ENCODE results near the gene ST8SIA6.

ST8SIA6 gene

GRCh38 chr10:17430647-17431355 is 23.6 kb downstream of the ST8SIA6 start:
- TF ChIP-seq, protein P1, sequence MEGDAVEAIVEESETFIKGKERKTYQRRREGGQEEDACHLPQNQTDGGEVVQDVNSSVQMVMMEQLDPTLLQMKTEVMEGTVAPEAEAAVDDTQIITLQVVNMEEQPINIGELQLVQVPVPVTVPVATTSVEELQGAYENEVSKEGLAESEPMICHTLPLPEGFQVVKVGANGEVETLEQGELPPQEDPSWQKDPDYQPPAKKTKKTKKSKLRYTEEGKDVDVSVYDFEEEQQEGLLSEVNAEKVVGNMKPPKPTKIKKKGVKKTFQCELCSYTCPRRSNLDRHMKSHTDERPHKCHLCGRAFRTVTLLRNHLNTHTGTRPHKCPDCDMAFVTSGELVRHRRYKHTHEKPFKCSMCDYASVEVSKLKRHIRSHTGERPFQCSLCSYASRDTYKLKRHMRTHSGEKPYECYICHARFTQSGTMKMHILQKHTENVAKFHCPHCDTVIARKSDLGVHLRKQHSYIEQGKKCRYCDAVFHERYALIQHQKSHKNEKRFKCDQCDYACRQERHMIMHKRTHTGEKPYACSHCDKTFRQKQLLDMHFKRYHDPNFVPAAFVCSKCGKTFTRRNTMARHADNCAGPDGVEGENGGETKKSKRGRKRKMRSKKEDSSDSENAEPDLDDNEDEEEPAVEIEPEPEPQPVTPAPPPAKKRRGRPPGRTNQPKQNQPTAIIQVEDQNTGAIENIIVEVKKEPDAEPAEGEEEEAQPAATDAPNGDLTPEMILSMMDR (conservative IDR thresholded peaks at IDR 0.05) = peak; percentile 95
- H3K27ac ChIP-seq = no peak overlapping the region

DNA sequence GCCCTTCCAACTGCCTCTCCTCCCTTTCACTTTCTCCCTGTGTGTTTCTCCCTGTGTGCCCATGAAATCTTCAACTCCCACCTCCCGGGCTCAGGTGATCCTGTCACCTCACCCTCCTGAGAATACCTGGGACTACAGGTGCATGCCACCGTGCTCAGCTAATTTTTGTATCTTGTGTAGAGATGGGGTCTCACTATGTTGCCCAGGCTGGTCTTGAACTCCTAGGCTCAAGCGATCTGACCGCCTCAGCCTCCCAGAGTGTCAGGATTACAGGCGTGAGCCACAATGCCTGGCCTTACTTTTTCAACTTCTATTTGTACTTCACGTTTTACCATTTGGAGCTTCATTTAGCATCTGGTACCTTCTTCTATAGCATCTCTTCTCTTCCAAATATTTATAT is 24.9 kb downstream of the ST8SIA6 start:
- TF ChIP-seq, protein P1 (conservative IDR thresholded peaks at IDR 0.05) = no peak
- H3K27ac ChIP-seq = no peak overlapping the region

- TF ChIP-seq, protein P1 (conservative IDR thresholded peaks at IDR 0.05) = no peak
- no peak overlapping the region for H3K27ac ChIP-seq
These were observed 25.9 kb downstream of the ST8SIA6 start for GRCh38 chr10:17428351-17429097.

DNA sequence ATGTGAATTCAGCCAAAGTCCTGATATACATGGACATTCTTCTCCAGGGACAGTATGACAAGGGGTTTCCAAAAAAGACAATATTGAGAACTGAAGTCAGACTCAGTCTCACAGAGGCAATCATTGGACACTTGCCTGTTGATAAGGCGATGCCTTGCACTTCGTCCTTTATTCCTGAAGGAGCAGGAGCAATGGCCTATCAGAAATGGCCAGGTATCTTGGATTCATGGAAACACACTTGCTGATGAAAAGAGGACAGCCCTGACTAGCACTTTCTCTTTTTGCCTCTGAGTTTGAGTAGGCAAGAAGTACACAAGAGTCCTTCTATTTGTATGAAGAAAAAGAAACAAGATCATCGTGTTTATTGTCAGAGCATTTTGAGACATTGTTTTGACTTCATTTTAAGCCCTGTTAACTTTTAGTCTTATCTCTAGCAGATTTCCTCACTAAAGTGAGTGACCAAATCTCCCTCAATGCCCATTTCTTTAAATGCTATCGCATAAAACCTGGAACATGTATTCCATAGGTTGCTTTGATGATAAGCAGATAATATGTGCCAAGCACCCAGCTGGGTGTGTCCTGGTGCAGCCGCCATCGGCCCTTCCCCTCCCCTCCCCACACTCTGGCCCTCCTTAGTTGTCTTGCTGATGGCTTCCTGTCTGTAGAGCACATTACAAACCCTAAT is 26.6 kb downstream of the ST8SIA6 start:
- TF ChIP-seq, protein P1 (conservative IDR thresholded peaks at IDR 0.05) = no peak
- H3K27ac ChIP-seq = no peak overlapping the region

- no peak overlapping the region for H3K27ac ChIP-seq
- TF ChIP-seq, protein P1 (conservative IDR thresholded peaks at IDR 0.05) = no peak
These were observed 27.2 kb downstream of the ST8SIA6 start for GRCh38 chr10:17427201-17427600.

DNA sequence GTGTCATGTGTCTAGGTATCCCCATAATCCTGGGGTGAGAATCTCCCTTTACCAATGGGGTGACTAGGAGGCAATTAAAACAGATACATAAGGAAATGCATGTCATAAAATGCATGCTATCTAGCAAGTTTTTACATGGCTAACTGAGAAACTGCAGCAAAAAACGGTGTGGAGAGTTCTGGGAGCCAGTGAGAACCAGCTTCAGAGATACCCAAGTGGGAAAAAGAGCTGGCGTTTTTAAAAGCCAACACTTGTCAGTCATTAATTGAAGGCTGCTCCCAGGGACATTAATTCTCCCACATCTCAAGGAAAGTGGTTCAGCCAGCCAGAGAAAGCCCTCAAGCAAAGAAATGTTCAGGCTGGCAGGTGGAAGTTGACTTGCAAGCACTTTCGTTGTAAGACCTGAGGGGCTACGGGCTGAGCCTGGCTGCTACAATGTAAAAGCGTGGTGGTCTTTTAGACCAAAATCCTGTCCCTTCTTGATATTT is 28.1 kb downstream of the ST8SIA6 start:
- TF ChIP-seq, protein P1 (conservative IDR thresholded peaks at IDR 0.05) = no peak
- no peak overlapping the region for H3K27ac ChIP-seq
